HG03442 (cell line): ENCODE results near the gene CDK15.

ENCODE experiments used
- ATAC-seq: cut with Tn5 transposase; IDR thresholded peaks from one replicate; pipeline ENCODE4 v1.9.1; 2021; ENCODE audit warnings: mild to moderate bottlenecking, moderate library complexity; ENCODE audit not compliant: unreplicated experiment

CDK15 gene

DNA sequence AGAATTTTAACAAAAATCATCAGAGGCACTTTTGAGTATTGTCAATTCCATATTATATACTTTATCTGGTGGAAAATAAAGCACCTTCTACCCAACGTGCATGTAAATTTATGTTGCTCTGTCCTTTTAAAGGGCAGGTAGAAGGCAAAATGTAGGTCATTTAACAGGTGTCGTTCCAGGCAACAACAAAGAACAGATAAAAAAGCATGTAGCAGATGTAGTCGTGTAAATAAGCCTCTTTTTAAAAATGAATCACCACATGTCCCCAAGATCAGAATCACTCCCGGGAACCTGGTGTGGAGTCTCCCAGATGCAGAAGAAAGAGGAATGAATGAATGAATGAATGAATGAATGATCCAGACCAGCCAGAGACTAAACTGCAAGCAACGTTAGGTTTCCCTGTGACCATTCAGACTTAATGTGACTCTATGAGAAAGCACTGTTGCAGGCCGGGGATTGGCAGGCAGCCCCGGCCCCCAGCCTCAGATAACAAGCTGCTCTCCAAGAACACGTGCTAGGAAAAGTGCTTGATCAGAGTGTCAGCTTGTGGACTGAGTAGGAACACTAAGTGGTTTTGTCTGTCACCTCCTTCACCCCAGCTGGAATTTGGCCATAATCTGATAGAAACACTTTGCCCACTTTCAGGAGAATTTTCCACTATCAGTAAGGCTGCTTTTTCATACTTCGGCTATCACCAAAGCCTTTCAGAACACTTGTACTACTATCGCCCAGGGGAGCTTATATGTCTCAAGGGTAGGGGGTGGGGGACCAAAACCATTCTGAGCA lies 100.6 kb downstream of the CDK15 start:
- no peak for ATAC-seq

DNA sequence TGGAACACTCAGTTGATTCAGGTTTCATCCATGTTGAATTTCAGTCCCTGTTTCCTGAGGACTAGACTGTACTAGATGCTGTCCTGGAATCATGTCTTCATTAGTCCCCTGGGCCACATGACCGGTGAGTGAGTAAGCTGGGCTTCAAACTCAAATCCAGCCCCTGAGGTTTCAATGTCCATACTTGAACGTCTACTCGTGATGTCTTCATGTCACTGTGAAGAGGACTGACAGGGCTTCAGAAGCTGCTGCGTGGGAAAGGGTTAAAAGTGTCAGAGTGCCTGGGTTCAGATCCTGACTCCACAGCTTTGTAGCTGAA lies 101.2 kb downstream of the CDK15 start:
- no peak for ATAC-seq

DNA sequence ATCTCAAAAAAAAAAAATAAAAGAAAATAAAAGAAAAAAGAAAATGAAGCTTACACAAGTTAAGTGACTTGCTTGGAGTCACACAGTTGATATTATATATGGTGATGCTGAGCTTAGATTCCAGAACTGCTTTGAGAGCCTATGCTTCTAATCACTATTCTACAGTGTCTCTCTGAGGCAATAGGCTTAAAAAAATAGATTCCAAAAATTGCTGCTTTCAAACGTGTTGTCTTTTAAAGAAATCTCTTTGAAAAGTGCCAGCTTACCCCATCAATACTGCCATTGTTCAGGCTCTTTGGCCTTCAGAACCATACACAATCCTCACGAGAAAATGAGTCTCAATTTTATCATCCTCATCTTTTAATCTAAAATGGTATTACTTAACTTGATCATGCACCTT lies 102.6 kb downstream of the CDK15 start:
- no peak for ATAC-seq

DNA sequence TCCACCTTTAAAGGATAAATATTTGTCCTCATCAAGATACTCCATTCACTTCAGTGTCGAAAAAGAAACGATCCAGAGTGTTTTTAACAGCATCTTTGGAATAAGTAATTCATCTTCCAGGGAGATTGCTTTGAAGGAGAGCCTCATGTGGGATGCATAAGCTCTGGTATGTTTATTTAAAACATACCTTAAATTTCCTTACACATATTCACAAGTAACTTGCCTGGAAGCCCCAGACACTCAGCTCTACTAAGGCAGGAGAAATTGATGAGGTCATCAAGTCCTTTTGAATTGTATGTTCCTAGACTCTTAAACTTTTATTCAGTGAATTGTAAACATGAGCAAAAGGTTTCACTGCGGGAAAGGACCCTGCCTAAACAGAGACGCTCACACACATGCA lies 103.0 kb downstream of the CDK15 start:
- ATAC-seq, result no peak

DNA sequence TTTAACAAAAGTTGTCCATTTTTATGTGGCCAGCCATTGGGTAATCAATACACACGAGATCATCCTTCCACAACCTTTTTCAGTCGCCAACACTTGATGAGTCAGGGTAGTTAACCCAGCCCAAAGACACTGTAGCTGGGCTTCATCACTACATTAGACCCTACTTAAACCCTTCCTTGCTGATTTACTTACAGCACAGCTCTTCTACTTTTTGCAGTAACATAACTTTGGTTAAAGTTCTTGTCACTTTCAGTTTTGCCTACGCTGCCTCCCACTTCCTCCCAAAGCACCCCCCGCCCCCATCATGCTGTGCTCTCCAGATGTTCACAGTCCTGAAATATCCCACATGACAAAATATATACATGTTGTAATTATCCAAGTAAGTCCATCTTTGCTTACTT lies 103.6 kb downstream of the CDK15 start:
- peak; percentile 45 for ATAC-seq

DNA sequence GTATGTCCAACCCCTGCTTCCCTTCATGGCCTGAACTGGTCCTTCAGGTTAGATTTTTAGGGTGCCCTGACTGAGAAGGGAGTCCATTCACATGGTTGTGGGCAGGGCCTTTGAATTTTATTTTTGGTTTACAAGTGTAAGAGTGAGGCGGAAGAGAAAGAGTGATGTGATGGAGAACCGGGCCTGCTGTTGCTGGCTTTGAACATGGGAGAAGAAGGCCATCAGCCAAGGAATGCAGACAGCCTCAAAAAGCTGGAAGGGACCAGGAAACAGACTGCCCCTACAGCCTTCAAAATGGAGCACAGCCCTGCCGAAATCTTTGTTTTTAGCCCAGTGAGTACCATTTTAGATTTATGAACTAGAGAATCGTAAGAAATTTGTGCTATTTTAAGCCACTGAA lies 105.0 kb downstream of the CDK15 start:
- no peak for ATAC-seq

DNA sequence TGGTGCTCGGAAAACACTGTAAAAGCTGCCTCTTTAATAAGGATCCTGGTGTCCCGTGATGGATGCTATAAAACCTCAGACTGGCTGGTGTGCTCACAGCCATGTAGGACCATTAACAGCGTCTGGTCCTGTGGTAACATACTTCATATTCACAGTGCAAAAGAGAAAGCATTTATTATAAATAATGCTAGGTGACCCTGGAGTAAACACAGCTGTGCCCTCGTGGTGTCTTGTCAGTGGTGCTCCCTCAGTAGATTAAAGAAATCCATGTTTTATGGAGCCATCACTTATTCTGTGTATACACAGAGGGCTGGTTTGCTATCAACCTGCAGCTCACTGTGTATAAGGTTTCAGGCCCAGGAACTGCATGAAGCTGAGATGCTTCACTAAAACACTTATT lies 106.9 kb downstream of the CDK15 start:
- ATAC-seq, result no peak

DNA sequence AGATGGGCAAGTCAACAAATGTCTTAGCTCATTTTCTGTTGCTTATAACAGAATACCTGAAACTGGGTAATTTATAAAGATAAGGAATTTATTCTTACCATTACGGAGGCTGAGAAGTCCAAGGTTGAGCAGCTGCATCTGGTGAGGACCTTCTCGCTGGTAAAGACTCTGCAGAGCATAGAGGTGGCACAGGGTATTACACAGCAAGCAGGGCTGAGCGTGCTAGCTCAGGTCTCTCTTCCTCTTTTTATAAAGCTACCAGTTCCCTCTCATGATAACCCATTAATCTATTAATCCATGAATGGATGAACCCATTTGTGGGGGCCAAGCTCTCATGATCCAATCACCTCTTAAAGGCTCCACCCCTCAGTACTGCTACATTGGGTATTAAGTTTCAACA lies 109.1 kb downstream of the CDK15 start:
- peak; percentile 75 for ATAC-seq

DNA sequence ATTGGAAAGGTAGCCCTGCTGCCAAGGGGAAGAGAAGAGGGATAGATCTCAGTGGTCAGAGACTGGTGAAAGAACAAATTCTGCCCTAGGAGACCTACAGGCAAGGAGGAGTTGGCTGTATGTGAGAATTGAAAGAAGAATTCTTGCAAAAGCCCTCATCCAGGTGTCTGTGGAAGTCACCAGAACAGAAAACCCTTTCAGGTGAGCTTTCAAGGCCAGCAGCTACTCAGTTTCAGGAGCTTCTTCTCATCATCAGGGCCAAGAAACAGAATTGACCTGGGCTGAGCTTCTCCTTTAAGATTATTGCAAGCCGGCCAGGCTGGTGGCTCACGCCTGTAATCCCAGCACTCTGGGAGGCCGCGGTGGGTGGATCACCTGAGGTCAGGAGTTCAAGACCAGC lies 110.2 kb downstream of the CDK15 start:
- ATAC-seq, result no peak

DNA sequence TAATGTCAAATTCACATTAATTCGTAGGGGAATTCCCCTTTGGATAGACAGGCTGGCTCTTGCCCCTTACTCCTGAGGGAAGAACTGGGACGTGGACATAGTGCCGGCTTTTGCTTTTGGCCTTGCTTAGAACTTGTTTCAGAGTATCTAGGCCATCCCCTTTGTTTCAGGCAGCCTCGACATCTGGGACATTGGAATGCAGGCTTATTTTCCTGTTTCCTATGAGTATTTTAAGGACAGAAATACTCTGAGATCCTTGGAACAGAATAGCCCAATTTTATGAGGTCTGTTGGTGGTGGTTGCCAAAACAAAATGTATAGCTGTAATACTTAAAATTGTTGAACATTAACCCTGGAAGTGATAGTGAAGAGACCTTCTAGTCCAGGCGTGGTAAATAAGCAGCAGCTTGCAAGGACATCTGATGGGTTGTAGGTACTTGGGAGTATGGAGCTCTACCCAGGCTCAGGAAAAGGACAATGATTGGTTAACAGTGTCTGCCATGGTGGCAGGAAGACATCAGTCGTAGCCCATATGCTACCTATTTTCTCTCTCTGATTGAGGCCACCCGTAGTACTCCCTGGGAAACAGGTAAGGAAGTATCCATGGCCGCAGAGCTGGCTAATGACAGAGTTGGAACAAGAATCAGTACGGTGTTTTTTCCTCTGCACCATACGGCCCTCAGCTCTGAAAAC lies 112.4 kb downstream of the CDK15 start:
- no peak for ATAC-seq

DNA sequence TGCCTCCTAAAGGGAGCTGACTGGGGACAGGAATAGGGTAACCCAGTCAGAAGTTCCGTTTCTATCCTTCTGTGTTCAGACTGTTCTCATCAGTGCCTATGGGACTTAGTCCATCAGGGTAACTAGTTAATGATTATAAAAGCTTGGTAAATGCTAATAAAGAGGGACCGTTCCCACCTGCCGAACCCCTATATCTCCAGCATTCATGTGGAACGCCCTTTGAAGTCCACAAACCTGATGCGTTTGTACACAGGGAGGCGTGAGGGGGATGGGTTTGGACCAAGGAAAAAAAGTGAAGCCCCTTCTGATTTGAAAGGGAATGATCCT lies 112.9 kb downstream of the CDK15 start:
- no peak for ATAC-seq

DNA sequence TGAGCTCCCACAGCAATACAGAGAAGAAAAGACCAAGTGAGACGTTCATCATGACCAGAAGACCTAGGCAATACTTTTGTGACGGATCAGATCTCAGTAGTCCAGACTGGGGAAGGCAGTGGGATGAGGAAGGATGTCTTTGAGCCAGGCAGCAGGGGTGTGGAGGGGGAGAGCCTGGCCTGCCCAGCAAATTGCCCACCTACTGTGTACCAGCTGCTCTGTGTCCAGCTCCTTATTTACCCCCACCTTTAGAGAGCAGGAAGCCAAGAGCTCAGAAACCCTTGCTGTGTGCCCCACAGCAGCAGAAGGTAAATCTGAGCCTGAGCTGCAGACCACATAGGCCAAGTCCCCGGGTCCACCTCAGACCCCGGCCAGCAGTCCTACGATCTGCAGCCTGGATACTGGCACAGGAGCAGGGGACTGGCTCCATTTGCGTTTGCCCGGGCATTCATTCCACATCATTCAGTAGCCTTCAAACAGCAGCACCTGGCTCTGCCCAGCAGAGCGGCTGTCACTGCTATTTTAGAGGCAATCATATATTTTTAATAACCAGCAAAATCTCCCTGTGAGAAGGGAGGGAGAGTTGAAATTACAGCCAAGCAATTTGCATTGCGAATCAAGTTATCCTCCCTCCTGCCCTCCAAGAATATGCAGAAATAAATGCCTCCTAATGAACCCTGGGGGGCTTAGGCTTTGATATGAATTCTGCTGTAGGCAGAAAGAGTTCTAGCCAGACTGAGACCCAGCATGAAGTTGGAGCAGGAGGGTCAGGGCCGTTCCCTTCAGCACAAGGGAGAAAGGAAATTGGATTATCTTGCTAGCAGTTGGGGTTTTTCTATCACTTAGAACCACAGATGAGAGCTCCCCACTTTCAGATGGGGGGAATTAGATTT lies 117.3 kb downstream of the CDK15 start:
- no peak for ATAC-seq

DNA sequence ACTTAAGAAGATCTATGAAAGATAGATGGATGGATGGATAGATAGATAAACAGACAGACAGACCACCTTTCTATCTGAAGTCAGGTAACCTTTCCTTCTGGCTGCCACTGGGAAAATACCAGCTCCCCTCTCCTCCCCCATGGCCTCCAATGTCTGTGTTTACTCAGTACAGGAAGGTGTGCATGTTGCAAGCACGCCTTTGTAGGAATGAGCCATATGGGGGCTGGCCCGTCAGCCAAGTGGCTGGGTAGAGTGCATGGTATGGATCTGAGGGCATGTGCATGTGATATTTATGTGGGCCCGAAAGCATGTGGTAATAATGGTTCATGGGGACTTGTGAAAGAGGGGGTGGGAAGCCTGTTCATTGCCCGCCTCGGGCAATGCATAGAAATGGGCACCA lies 118.1 kb downstream of the CDK15 start:
- ATAC-seq, result no peak

DNA sequence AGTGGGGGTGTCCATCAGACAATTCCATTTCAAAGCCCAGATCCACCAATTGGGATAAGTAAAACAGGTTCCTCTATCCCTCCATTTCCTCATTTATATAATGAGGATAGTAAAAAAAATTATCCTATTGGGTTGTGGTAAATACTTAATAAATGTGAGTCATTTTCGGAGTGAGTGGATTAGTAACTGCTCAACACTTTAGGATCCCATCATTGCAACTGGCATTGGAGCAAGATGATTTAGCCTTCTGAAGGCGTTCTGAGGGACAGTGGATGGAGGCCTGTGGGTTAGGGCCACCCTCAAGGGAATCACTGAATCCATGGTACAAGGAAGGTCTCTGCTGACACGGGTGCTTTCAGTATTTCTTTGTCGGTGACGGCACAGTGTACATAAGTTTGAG lies 118.7 kb downstream of the CDK15 start:
- ATAC-seq, result no peak

DNA sequence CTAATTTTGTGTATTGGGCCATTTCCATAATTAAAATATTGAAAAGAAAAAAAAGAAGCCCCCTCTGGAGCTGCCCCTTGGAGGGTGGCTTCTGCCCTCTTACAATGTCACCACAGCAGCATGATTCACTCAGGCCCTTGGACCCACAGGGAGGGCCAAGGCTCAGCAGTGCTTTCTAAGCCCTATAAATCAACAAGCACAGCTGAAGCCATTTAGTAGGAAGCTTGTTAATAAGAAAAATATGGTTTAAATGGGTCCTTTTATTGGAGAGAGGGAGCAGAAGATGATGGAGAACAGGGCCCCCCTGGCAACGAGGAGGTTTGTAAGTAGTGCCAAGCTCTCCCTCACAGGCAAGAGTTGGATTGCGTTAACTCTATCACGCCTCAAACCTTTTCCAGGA lies 119.7 kb downstream of the CDK15 start:
- no peak for ATAC-seq

DNA sequence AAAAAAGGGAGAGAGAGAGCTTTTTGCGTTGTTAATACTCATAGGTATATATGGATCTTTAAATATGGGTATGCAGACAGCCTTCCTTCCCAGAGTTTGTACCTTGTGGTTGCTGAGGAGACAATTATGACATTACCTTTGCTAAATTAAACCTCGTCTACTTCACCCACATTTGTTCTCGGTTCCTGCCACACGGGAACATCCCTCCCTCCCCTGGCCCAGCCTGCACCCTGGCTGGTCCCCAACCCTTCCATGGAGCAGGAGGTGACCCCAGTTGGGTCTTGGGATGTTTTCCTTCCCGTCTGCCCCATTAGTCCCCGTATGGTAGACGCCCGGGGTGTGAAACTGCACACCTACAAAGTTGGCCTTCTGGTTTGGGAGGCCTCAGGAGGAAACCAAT lies 122.0 kb downstream of the CDK15 start:
- ATAC-seq, result no peak

DNA sequence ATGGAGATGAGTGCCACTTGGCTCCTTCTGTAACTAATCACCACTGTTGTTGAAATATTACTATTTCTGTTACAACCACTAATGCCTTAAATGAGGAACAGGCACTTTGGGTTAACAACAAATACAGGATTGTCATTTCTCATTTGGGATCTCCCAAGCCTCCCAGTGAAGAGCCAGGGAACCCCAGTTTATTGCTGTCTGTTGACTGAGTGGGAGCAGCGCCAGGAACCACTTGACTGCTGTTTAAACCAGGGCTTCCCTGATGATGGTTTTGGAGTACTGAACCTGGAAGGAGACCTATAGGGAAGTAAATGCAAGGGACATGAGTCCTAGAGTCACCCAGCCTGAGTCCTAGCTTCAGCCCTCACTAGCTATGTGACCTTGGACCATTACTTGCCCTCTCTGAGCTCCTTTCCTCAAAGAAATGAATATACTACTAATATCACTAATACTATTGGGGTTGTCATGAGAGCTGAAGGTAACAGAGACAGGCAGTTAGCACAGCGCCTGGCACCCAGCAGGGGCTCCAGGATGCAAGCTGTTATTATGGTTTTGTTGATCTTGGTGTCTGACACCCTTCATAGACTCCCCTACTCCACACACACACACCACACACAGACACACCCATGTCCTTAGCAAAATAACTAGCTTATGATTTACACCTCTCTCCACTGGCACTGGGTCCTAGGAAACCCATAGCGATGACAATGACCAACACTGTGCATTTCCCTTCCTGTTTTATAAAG lies 123.1 kb downstream of the CDK15 start:
- ATAC-seq, result no peak

DNA sequence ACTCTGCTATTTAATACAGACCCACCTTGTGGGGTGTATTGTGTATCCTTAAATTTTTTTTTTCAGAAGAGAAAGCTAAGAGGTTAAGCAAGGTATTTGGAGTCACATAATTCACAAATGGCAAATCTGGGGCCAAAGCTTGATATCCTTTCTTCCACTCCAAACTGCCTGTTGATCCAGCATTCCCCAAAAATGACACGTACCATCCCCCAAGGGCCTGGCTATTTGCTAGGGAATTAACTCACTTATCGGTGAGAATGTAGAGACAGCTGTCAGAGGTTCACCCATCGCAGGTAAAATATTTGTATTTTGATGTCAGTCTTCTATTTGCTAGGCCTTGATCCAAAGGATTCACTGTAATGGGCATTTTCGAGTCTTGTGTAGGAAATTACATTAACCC lies 123.7 kb downstream of the CDK15 start:
- no peak for ATAC-seq

DNA sequence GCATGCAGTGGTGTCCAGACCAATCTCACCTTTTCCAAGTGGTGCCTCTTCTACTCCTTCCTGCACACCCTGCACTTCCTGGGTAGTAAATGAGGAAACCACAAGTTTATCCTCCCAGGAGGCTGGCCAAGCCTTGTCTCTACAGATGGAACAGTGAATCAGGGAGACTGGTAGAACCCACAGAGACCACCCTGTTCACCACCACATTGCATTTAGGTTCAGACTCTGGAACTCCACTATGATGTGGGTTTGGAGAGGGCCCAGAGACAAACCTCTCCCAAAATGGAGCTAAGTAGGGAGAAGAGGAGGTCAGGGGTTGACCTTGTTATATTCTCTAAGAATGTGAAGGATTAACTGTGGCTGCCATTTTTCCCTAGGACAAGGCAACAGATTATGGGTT lies 124.5 kb downstream of the CDK15 start:
- no peak for ATAC-seq

DNA sequence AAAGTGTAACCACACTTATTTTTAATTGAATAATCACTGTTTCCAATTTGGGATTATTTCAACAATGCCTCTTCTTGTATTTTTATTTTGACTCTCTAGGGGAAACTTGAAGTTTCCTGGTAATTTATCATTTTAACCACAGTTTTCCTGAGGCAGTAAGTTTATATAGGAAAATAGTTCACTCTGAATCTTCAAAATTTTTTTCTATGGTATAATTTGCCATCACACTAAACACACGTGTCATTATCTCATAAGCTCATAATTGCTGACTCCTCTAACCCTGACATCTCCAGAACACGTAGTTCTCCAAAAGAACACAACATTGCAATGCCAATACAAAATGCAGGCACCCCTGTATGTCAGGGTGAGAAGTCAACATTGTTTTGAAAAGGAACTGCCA lies 125.1 kb downstream of the CDK15 start:
- no peak for ATAC-seq

DNA sequence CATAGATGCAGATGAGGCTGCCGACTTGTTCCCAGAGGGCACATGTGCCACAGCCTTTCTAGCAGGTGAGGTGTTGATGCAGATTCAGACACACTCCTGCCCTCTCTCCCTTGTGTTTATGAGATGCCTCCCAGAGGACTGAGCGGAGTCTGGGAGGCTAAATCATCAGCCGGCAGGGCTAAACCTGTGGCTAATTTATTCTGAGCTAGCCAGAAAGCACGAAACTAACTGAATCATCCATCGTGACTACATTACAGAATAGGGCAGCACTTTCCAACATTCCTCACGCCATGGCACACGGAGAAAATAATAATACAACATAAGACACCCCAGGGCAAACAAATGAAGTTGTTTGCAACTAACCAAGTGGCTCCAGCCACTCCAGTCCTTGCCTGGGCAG lies 125.6 kb downstream of the CDK15 start:
- no peak for ATAC-seq
